SK-N-SH treated with all-trans-retinoic acid at 6 μM for 48 hours (cell line): ENCODE data around the gene IFT57.

ENCODE experiments used
- ATAC-seq: fragments of 200-7000 bp; cut with Tn5 transposase; 3 replicates; pipeline ENCODE4 v1.9.1; 2020; ENCODE audit warnings: mild to moderate bottlenecking, moderate library complexity
- CREB5 ChIP-seq: fragments of 250-450 bp; sonication (Bioruptor Pico); IDR thresholded peaks from 2 replicates; pipeline ENCODE4 v1.5.1; 2020; ENCODE audit warnings: low read depth, mild to moderate bottlenecking, moderate library complexity
- CSDC2 ChIP-seq: fragments of 250-450 bp; sonication (Bioruptor Pico); IDR thresholded peaks from 2 replicates; pipeline ENCODE4 v1.5.0; 2020; ENCODE audit warnings: mild to moderate bottlenecking, moderate library complexity
- CSRNP3 ChIP-seq: fragments of 250-450 bp; sonication (Bioruptor Pico); IDR thresholded peaks from 2 replicates; pipeline ENCODE4 v1.5.1; 2021; ENCODE audit warnings: mild to moderate bottlenecking, moderate library complexity
- ESRRG ChIP-seq: fragments of 250-450 bp; sonication (Bioruptor Pico); IDR thresholded peaks from 2 replicates; pipeline ENCODE4 v1.6.1; 2021; ENCODE audit warnings: mild to moderate bottlenecking
- PATZ1 ChIP-seq: fragments of 250-450 bp; sonication (Bioruptor Pico); IDR thresholded peaks from 2 replicates; pipeline ENCODE4 v1.8.0; 2020; ENCODE audit warnings: mild to moderate bottlenecking, moderate library complexity, borderline replicate concordance
- POU6F1 ChIP-seq: fragments of 250-450 bp; sonication (Bioruptor Pico); IDR thresholded peaks from 2 replicates; pipeline ENCODE4 v1.8.0; 2021; ENCODE audit warnings: low read depth, mild to moderate bottlenecking, moderate library complexity, borderline replicate concordance
- PPARA ChIP-seq: fragments of 250-450 bp; sonication (Bioruptor Pico); IDR thresholded peaks from 2 replicates; pipeline ENCODE4 v1.5.0; 2020; ENCODE audit warnings: mild to moderate bottlenecking, borderline replicate concordance
- SNAI2 ChIP-seq: fragments of 250-450 bp; sonication (Bioruptor Pico); IDR thresholded peaks from 2 replicates; pipeline ENCODE4 v1.5.0; 2020; ENCODE audit warnings: mild to moderate bottlenecking, moderate library complexity
- TCF4 ChIP-seq: fragments of 250-450 bp; sonication (Bioruptor Pico); IDR thresholded peaks from 2 replicates; pipeline ENCODE4 v1.8.0; 2021; ENCODE audit warnings: mild to moderate bottlenecking, moderate library complexity, borderline replicate concordance
- TOX ChIP-seq: fragments of 250-450 bp; sonication (Bioruptor Pico); IDR thresholded peaks from 2 replicates; pipeline ENCODE4 v1.8.0; 2021; ENCODE audit warnings: mild to moderate bottlenecking, moderate library complexity, borderline replicate concordance
- TSHZ2 ChIP-seq: fragments of 250-450 bp; sonication (Bioruptor Pico); IDR thresholded peaks from 2 replicates; pipeline ENCODE4 v1.5.0; 2020; ENCODE audit warnings: mild to moderate bottlenecking, moderate library complexity
- ZFP3 ChIP-seq: fragments of 250-450 bp; sonication (Bioruptor Pico); IDR thresholded peaks from 2 replicates; pipeline ENCODE4 v1.5.0; 2020; ENCODE audit warnings: mild to moderate bottlenecking, moderate library complexity
- ZFP30 ChIP-seq: fragments of 450-650 bp; formaldehyde crosslinking; IDR thresholded peaks from 2 replicates; pipeline ENCODE4 v1.5.0; 2022; ENCODE audit warnings: mild to moderate bottlenecking, moderate library complexity
- ZNF70 ChIP-seq: fragments of 450-650 bp; formaldehyde crosslinking; IDR thresholded peaks from 2 replicates; pipeline ENCODE4 v1.5.0; 2020; ENCODE audit warnings: mild to moderate bottlenecking, moderate library complexity
- ZNF8 ChIP-seq: fragments of 450-650 bp; formaldehyde crosslinking; IDR thresholded peaks from 2 replicates; pipeline ENCODE4 v1.5.0; 2020; ENCODE audit warnings: mild to moderate bottlenecking, moderate library complexity

Gene IFT57

GRCh38 chr3:108241721-108242120 is 19.5 kb upstream of the IFT57 start:
- no peak for ATAC-seq
- TF ChIP-seq ZFP3 (CRISPR knock-in tag): no peak
- TF ChIP-seq CREB5 (CRISPR knock-in tag): no peak
- no peak for TF ChIP-seq ZNF8 (CRISPR knock-in tag)
- no peak for TF ChIP-seq ESRRG (CRISPR knock-in tag)
- no peak for TF ChIP-seq ZFP30 (CRISPR knock-in tag)
- no peak for TF ChIP-seq PPARA (CRISPR knock-in tag)
- no peak for TF ChIP-seq PATZ1
- TF ChIP-seq CSRNP3 (CRISPR knock-in tag): no peak
- no peak for TF ChIP-seq CSDC2
- TF ChIP-seq ZNF70: no peak

GRCh38 chr3:108241146-108241545 is 18.9 kb upstream of the IFT57 start:
- TF ChIP-seq ESRRG (CRISPR knock-in tag) (no peak), POU6F1 (CRISPR knock-in tag) (no peak), CREB5 (CRISPR knock-in tag) (no peak), TOX (CRISPR knock-in tag) (no peak), SNAI2 (no peak), ZNF8 (CRISPR knock-in tag) (no peak)
- TF ChIP-seq, all 23 proteins: peak for 0
- ATAC-seq: no peak

GRCh38 chr3:108239082-108239481 is 16.9 kb upstream of the IFT57 start:
- no peak for ATAC-seq

More at GRCh38 chr3:108239082-108239481, 16.9 kb upstream of the IFT57 start:
- TF ChIP-seq TCF4: peak; percentile 27; the same call in 1 of the 2 replicates
- no peak for TF ChIP-seq TSHZ2
